ENCODE measurements around the gene ETS1. TPM values are rescaled to one million over a fixed set of nuclear protein-coding genes. Genes with fewer than 3 reads are reported as not detected.

Gene ETS1
- total RNA-seq, 1 experiment from 2014 or later = 29.9 TPM

GRCh38 chr11:128502726-128503125 lies 84.6 kb downstream of the ETS1 start:
- no peak overlapping the region for H2AFZ ChIP-seq (ENCODE audit: low read length)
- no peak overlapping the region for H3K27ac Mint-ChIP-seq
- H2BK5ac ChIP-seq (ENCODE audit: insufficient read length, low read length) = no peak overlapping the region
- H3K4me2 ChIP-seq (ENCODE audit: insufficient read depth, insufficient read length, low read length) = no peak overlapping the region
- peaks cover 2% of the 10 kb centered on the region; the same call in 1 of the 2 replicates for H3K4me1 ChIP-seq (ENCODE audit: insufficient read depth, low read length)
- H4K20me1 ChIP-seq (ENCODE audit: control insufficient read depth, insufficient read depth, insufficient read length) = no peaks in the 10 kb centered on the region
- no peak for DNase-seq
- no peak overlapping the region for H3K56ac ChIP-seq (ENCODE audit: insufficient read length, low read depth, low read length)
- H4K8ac ChIP-seq (replicated peaks; ENCODE audit: insufficient read length, low read depth, low read length) = no peak overlapping the region
- no peak overlapping the region for H3K9ac ChIP-seq (ENCODE audit: extremely low read depth, insufficient read length, low read length)
- no peak overlapping the region for H4K91ac ChIP-seq (ENCODE audit: insufficient read length, low read depth, low read length)
- H3K9me3 ChIP-seq (ENCODE audit: control insufficient read depth, low read depth, low read length) = no peaks in the 10 kb centered on the region
- H3T11ph ChIP-seq (ENCODE audit: low read length) = no peak overlapping the region
- H3K79me2 ChIP-seq (ENCODE audit: insufficient read depth, low read length) = no peaks in the 10 kb centered on the region
- no peak overlapping the region for H3K4ac ChIP-seq (ENCODE audit: low read depth, low read length)
- H3K27me3 Mint-ChIP-seq (ENCODE audit: low read depth) = no peaks in the 10 kb centered on the region
- no peaks in the 10 kb centered on the region for H3K79me1 ChIP-seq (ENCODE audit: insufficient read depth, low read depth, low read length, poor library complexity, severe bottlenecking)
- H3K27me3 ChIP-seq (ENCODE audit: insufficient read depth, low read length) = no peaks in the 10 kb centered on the region
- H2BK120ac ChIP-seq (ENCODE audit: low read depth, low read length, poor library complexity, severe bottlenecking) = no peak overlapping the region
- TF ChIP-seq CTCF (conservative IDR thresholded peaks at IDR 0.05) = no peak
- WGBS (ENCODE audit: extremely low coverage, insufficient read length, low lambda C conversion rate) = no CpG with 5 or more reads among the region's 4 CpGs
- H2BK12ac ChIP-seq (ENCODE audit: insufficient read length, low read depth, low read length) = no peak overlapping the region
- no peak overlapping the region for H3K18ac ChIP-seq (ENCODE audit: insufficient read length, low read depth, low read length)
- H4K5ac ChIP-seq (ENCODE audit: insufficient read length, low read depth, low read length) = no peak overlapping the region
- no peak overlapping the region for H2BK20ac ChIP-seq (ENCODE audit: low read depth, low read length, poor library complexity, severe bottlenecking)
- H3K9me3 Mint-ChIP-seq = peaks cover 0 to 4% of the 10 kb centered on the region in 2 experiments; a peak in 2 of 5 replicates
- no peak overlapping the region for H3K23ac ChIP-seq (ENCODE audit: insufficient read length, low read depth, low read length)
- H3K36me3 Mint-ChIP-seq (ENCODE audit: insufficient read depth in 1 of 3, low read depth in 3 of 3) = peaks cover 8 to 13% (median 12%) of the 10 kb centered on the region in 3 experiments; a peak in 5 of 7 replicates
- H3K4me1 Mint-ChIP-seq = peaks cover 38 to 51% of the 10 kb centered on the region in 2 experiments
- no peak overlapping the region for H3K27ac ChIP-seq (ENCODE audit: insufficient read length, low read depth, low read length)
- H3K14ac ChIP-seq (ENCODE audit: insufficient read depth, low read length) = no peak overlapping the region
- no peaks in the 10 kb centered on the region for H3K23me2 ChIP-seq (ENCODE audit: insufficient read length, low read depth, low read length, poor library complexity, severe bottlenecking)
- H3K4me3 Mint-ChIP-seq = no peak overlapping the region
- no peak overlapping the region for H2AK5ac ChIP-seq (ENCODE audit: insufficient read length, low read length)
- H2BK15ac ChIP-seq (ENCODE audit: low read depth, low read length) = no peak overlapping the region

All from H9 (cell line).